ENCODE measurements around the gene DNASE2.

The DNASE2 gene

GRCh38 chr19:12886651-12886968 lies 5.4 kb upstream of the DNASE2 start:
- in situ Hi-C loops (cut with MboI; ENCODE audit: low pct_unique_long_range_greater_than_20kb, low sequenced_read_pairs, unreplicated experiment), result no loop called here
- DNase-seq (ENCODE audit: low spot score), result no peak
- TF ChIP-seq, protein P1, sequence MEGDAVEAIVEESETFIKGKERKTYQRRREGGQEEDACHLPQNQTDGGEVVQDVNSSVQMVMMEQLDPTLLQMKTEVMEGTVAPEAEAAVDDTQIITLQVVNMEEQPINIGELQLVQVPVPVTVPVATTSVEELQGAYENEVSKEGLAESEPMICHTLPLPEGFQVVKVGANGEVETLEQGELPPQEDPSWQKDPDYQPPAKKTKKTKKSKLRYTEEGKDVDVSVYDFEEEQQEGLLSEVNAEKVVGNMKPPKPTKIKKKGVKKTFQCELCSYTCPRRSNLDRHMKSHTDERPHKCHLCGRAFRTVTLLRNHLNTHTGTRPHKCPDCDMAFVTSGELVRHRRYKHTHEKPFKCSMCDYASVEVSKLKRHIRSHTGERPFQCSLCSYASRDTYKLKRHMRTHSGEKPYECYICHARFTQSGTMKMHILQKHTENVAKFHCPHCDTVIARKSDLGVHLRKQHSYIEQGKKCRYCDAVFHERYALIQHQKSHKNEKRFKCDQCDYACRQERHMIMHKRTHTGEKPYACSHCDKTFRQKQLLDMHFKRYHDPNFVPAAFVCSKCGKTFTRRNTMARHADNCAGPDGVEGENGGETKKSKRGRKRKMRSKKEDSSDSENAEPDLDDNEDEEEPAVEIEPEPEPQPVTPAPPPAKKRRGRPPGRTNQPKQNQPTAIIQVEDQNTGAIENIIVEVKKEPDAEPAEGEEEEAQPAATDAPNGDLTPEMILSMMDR (IDR thresholded peaks at IDR 0.05; ENCODE audit: extremely low read depth, insufficient read depth, missing control alignments), result no peak

- in situ Hi-C loops (cut with MboI; ENCODE audit: low pct_unique_long_range_greater_than_20kb, low sequenced_read_pairs, unreplicated experiment), result no loop called here
- TF ChIP-seq, protein P1 (IDR thresholded peaks at IDR 0.05; ENCODE audit: extremely low read depth, insufficient read depth, missing control alignments), result no peak
- no peak for DNase-seq (ENCODE audit: low spot score)
Observed at GRCh38 chr19:12885749-12886650, 4.8 kb upstream of the DNASE2 start.

GRCh38 chr19:12884926-12885748 lies 3.9 kb upstream of the DNASE2 start:
- TF ChIP-seq, protein P1 (IDR thresholded peaks at IDR 0.05; ENCODE audit: extremely low read depth, insufficient read depth, missing control alignments), result peak; percentile 83
- DNase-seq (ENCODE audit: low spot score), result peak; percentile 83
- in situ Hi-C loops (cut with MboI; ENCODE audit: low pct_unique_long_range_greater_than_20kb, low sequenced_read_pairs, unreplicated experiment), result no loop called here

- in situ Hi-C loops (cut with MboI; ENCODE audit: low pct_unique_long_range_greater_than_20kb, low sequenced_read_pairs, unreplicated experiment), result no loop called here
- TF ChIP-seq, protein P1 (IDR thresholded peaks at IDR 0.05; ENCODE audit: extremely low read depth, insufficient read depth, missing control alignments), result no peak
- DNase-seq (ENCODE audit: low spot score), result no peak
Observed at GRCh38 chr19:12884627-12884925, 3.3 kb upstream of the DNASE2 start.

DNA sequence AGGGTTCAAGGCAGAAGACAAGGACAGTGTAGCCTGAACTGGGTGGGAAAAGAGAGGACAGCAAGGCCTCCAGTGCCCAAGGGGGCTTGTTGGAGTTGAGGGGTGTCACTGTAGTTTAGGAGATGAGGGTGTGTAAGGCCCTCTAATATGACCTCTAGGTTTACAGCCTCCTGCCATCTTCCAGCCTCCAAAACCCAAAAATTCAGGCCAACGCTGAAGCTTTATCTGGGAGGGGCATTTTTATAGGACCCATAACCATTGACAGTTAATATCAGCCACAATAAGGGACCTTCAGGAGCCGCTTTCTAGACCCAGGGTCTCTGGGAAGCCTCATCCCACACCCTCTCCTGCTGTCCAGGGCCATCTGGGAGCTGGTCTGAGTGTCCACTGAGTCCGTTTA lies 3.0 kb upstream of the DNASE2 start:
- no peak for DNase-seq (ENCODE audit: low spot score)
- in situ Hi-C loops (cut with MboI; ENCODE audit: low pct_unique_long_range_greater_than_20kb, low sequenced_read_pairs, unreplicated experiment), result no loop called here
- TF ChIP-seq, protein P1 (IDR thresholded peaks at IDR 0.05; ENCODE audit: extremely low read depth, insufficient read depth, missing control alignments), result no peak

DNA sequence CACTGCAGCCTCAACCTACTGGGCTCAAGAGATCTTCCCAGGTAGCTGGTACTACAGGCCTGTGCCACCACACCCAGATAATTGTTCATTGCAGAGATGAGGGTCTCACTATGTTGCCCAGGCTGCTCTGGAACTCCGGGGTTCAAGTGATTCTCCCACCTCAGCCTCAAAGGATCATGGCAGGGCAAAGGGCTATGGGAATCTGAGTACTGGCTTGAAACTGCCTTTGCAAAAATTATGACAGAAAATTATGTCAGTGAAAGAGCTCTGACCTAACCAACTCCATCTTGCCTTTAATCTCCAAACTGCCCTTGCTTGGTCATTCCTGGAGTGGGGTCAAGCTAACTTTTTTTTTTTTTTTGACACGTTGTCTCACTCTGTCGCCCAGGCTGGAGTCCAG lies 1.3 kb upstream of the DNASE2 start:
- TF ChIP-seq, protein P1 (IDR thresholded peaks at IDR 0.05; ENCODE audit: extremely low read depth, insufficient read depth, missing control alignments), result no peak
- in situ Hi-C loops (cut with MboI; ENCODE audit: low pct_unique_long_range_greater_than_20kb, low sequenced_read_pairs, unreplicated experiment), result no loop called here
- no peak for DNase-seq (ENCODE audit: low spot score)
